Measurements from ENCODE around the gene PLAC8L1.

The PLAC8L1 gene

GRCh38 chr5:146079695-146080373, 25.5 kb downstream of the PLAC8L1 start:
- no peak for DNase-seq

GRCh38 chr5:146078566-146078965, 26.8 kb downstream of the PLAC8L1 start:
- no peak for DNase-seq

GRCh38 chr5:146076455-146076854, 28.9 kb downstream of the PLAC8L1 start:
- no peak for DNase-seq

GRCh38 chr5:146076028-146076427, 29.3 kb downstream of the PLAC8L1 start:
- no peak for DNase-seq

GRCh38 chr5:146073239-146073900, 32.0 kb downstream of the PLAC8L1 start:
- DNase-seq, result peak; percentile 67

GRCh38 chr5:146072595-146072994, 32.8 kb downstream of the PLAC8L1 start:
- peak; percentile 78 for DNase-seq

GRCh38 chr5:146071171-146071570, 34.2 kb downstream of the PLAC8L1 start:
- DNase-seq, result no peak

GRCh38 chr5:146070746-146071145, 34.6 kb downstream of the PLAC8L1 start:
- DNase-seq, result no peak

- no peak for DNase-seq
These were observed 35.6 kb downstream of the PLAC8L1 start for GRCh38 chr5:146069780-146070099.

- DNase-seq, result no peak
These were observed 36.2 kb downstream of the PLAC8L1 start for GRCh38 chr5:146068977-146069779.

GRCh38 chr5:146068206-146068605, 37.2 kb downstream of the PLAC8L1 start:
- no peak for DNase-seq

- DNase-seq, result no peak
These were observed 38.4 kb downstream of the PLAC8L1 start for GRCh38 chr5:146066968-146067367.

GRCh38 chr5:146060221-146060585, 45.2 kb downstream of the PLAC8L1 start:
- no peak for DNase-seq

GRCh38 chr5:146059460-146060220, 45.7 kb downstream of the PLAC8L1 start:
- DNase-seq, result no peak

GRCh38 chr5:146055432-146055831, 49.9 kb downstream of the PLAC8L1 start:
- DNase-seq, result no peak

GRCh38 chr5:146052780-146053179, 52.6 kb downstream of the PLAC8L1 start:
- DNase-seq, result no peak

GRCh38 chr5:146051678-146052077, 53.7 kb downstream of the PLAC8L1 start:
- DNase-seq, result no peak

GRCh38 chr5:146050086-146050485, 55.3 kb downstream of the PLAC8L1 start:
- DNase-seq, result no peak

- DNase-seq, result no peak
These were observed 55.7 kb downstream of the PLAC8L1 start for GRCh38 chr5:146049704-146050026.

GRCh38 chr5:146048994-146049703, 56.2 kb downstream of the PLAC8L1 start:
- DNase-seq, result peak; percentile 62

- no peak for DNase-seq
These were observed 58.0 kb downstream of the PLAC8L1 start for GRCh38 chr5:146047396-146047795.

- DNase-seq, result no peak
These were observed 61.7 kb downstream of the PLAC8L1 start for GRCh38 chr5:146043722-146044121.

All from NCI-H748 treated with DMSO at 0.1 percent for 48 hours (cell line).